Esophagus (tissue), 2 donors: Measurements from ENCODE around the gene CAPN10. TPM values are rescaled to one million over a fixed set of nuclear protein-coding genes. Genes with fewer than 3 reads are reported as not detected.

Source experiments
- H3K27ac ChIP-seq, 2 donors: one replicate each; pipeline ENCODE4 v1.5.1; 2013; ENCODE audit warnings: low read depth in 2 of 2, mild to moderate bottlenecking in 2 of 2, inconsistent platforms in 1 of 2, low read length in 1 of 2, moderate library complexity in 1 of 2
- H3K27me3 ChIP-seq, 2 donors: one replicate each; pipeline ENCODE4 v1.6.1; 2013; ENCODE audit warnings: low read length in 2 of 2, control low read depth in 1 of 2, mild to moderate bottlenecking in 1 of 2; ENCODE audit not compliant: insufficient read depth in 2 of 2, control insufficient read depth in 1 of 2
- H3K36me3 ChIP-seq, 2 donors: one replicate each; pipeline ENCODE4 v1.6.1; 2013; ENCODE audit warnings: low read length in 1 of 2; ENCODE audit not compliant: control insufficient read depth in 2 of 2, insufficient read depth in 2 of 2
- H3K4me1 ChIP-seq, 2 donors: one replicate each; pipeline ENCODE4 v1.6.1; 2013; ENCODE audit warnings: low read length in 1 of 2; ENCODE audit not compliant: control insufficient read depth in 2 of 2, insufficient read depth in 2 of 2
- H3K4me3 ChIP-seq, 2 donors: one replicate each; pipeline ENCODE4 v1.5.1; 2013; ENCODE audit warnings: low read length in 2 of 2, mild to moderate bottlenecking in 2 of 2, low read depth in 1 of 2, moderate library complexity in 1 of 2
- H3K9me3 ChIP-seq, 2 donors: one replicate each; pipeline ENCODE4 v1.6.1; 2013; ENCODE audit warnings: mild to moderate bottlenecking in 2 of 2, low read depth in 1 of 2, low read length in 1 of 2, moderate library complexity in 1 of 2; ENCODE audit not compliant: control insufficient read depth in 2 of 2, insufficient read depth in 1 of 2
- WGBS, 2 donors: extraction: QIAGEN DNeasy Blood & Tissue Kit; methylation state at CpG; one replicate each; pipeline ENCODE4 v1.1.7; 2013; 5-methylcytosine and 5-hydroxymethylcytosine counted together
- polyA plus RNA-seq, 2 donors: library from polyadenylated mRNA; stranded (reverse); fragments of 200-250 nt; gene quantifications; one replicate each; pipeline ENCODE4 v1.2.3, GENCODE V29; 2013
- donor health status: healthy with polysubstance abuse.
- donor health status: Bipolar disorder and iron deficiency.

The CAPN10 gene
- polyA plus RNA-seq, 2 donors, result 17.5 to 28.4 TPM

- H3K9me3 ChIP-seq, result no peaks in the 10 kb centered on the region
- WGBS, 2 donors, result 84 to 88% methylated on average over 10 of the region's 10 CpGs
- peaks cover 0 to 6% of the 10 kb centered on the region in 2 donors for H3K27me3 ChIP-seq
- H3K36me3 ChIP-seq, result no peaks in the 10 kb centered on the region
- peaks cover 2 to 5% of the 10 kb centered on the region in 2 donors for H3K4me1 ChIP-seq
- no peak overlapping the region for H3K4me3 ChIP-seq
- H3K27ac ChIP-seq, result no peak overlapping the region
These were observed 59.3 kb downstream of the CAPN10 start for GRCh38 chr2:240645801-240646175.

- Histone ChIP-seq H3K9me3 (no peaks in the 10 kb centered on the region), H3K27ac (no peak overlapping the region), H3K4me3 (no peak overlapping the region), H3K27me3 (peaks cover 0 to 6% of the 10 kb centered on the region in 2 donors), H3K4me1 (peaks cover 2 to 5% of the 10 kb centered on the region in 2 donors), H3K36me3 (no peaks in the 10 kb centered on the region)
- WGBS, 2 donors, result 79 to 81% methylated on average over 36 of the region's 36 CpGs
These were observed 59.8 kb downstream of the CAPN10 start for GRCh38 chr2:240646176-240646899.

GRCh38 chr2:240646900-240647502 is 60.5 kb downstream of the CAPN10 start:
- no peaks in the 10 kb centered on the region for H3K9me3 ChIP-seq
- peaks cover 0 to 6% of the 10 kb centered on the region in 2 donors for H3K27me3 ChIP-seq
- no peak overlapping the region for H3K27ac ChIP-seq
- H3K4me3 ChIP-seq, result no peak overlapping the region
- no peaks in the 10 kb centered on the region for H3K36me3 ChIP-seq
- 72 to 76% methylated on average over 30 of the region's 30 CpGs for WGBS, 2 donors
- peaks cover 2 to 5% of the 10 kb centered on the region in 2 donors for H3K4me1 ChIP-seq

- Histone ChIP-seq H3K27me3 (peaks cover 0 to 6% of the 10 kb centered on the region in 2 donors), H3K9me3 (no peaks in the 10 kb centered on the region)
- WGBS, 2 donors, result 66 to 68% methylated on average over 22 of the region's 22 CpGs
These were observed 61.1 kb downstream of the CAPN10 start for GRCh38 chr2:240647503-240648154.

GRCh38 chr2:240648155-240648649 is 61.7 kb downstream of the CAPN10 start:
- Histone ChIP-seq H3K27ac (no peak overlapping the region), H3K4me1 (peaks cover 2 to 5% of the 10 kb centered on the region in 2 donors), H3K27me3 (peaks cover 0 to 6% of the 10 kb centered on the region in 2 donors), H3K36me3 (no peaks in the 10 kb centered on the region), H3K4me3 (no peak overlapping the region), H3K9me3 (no peaks in the 10 kb centered on the region)
- WGBS, 2 donors, result 77 to 82% methylated on average over 6 of the region's 6 CpGs

More at GRCh38 chr2:240647503-240648154, 61.1 kb downstream of the CAPN10 start:
- Histone ChIP-seq H3K4me3 (no peak overlapping the region), H3K36me3 (no peaks in the 10 kb centered on the region), H3K27ac (no peak overlapping the region), H3K4me1 (peaks cover 2 to 5% of the 10 kb centered on the region in 2 donors)

Other genes starting within 250 kb of the CAPN10 start
- 10 to 100 TPM; 57.9 to 82.0 TPM for gene GPC1, start 151.1 kb upstream of the CAPN10 start, polyA plus RNA-seq
- gene ANKMY1, start 28.7 kb upstream of the CAPN10 start, polyA plus RNA-seq, result 10 to 100 TPM in 1 of 2 donors, 1 to 10 TPM in 1; 4.8 to 16.2 TPM
- 1 to 10 TPM; 3.5 to 3.8 TPM for gene DUSP28, start 26.4 kb upstream of the CAPN10 start, polyA plus RNA-seq
- gene RNPEPL1, start 18.2 kb upstream of the CAPN10 start, polyA plus RNA-seq, result 100 to 1,000 TPM in 1 of 2 donors, 10 to 100 TPM in 1; 65.9 to 160 TPM
- gene GPR35, start 38.7 kb downstream of the CAPN10 start, polyA plus RNA-seq, result 1 to 10 TPM; 2.1 to 3.1 TPM
- not detected for gene AQP12B, start 96.2 kb downstream of the CAPN10 start, polyA plus RNA-seq
- not detected for gene AQP12A, start 105.1 kb downstream of the CAPN10 start, polyA plus RNA-seq
- gene KIF1A, start 233.5 kb downstream of the CAPN10 start, polyA plus RNA-seq, result under 1 TPM; 0.04 to 0.06 TPM